ENCODE data around the gene MCM3. TPM values are rescaled to one million over a fixed set of nuclear protein-coding genes. Genes with fewer than 3 reads are reported as not detected.

Gene MCM3
- total and polyA plus RNA-seq, 4 donors, result 7.4 to 60.8 (median 12.3) TPM

GRCh38 chr6:52245425-52245824 is 39.1 kb downstream of the MCM3 start:
- WGBS, result 53% methylated on average over 1 of the region's 1 CpG
- Histone ChIP-seq H3K36me3 (ENCODE audit: control insufficient read depth in 4 of 4, insufficient read depth in 3 of 4, low read depth in 1 of 4, low read length in 3 of 4) (no peaks in the 10 kb centered on the region), H3K9me3 (ENCODE audit: control insufficient read depth in 4 of 4, low read length in 3 of 4) (no peaks in the 10 kb centered on the region), H3K27me3 (ENCODE audit: control insufficient read depth in 4 of 4, insufficient read depth in 4 of 4, low read length in 3 of 4) (no peaks in the 10 kb centered on the region), H3K4me1 (ENCODE audit: control insufficient read depth in 4 of 4, insufficient read depth in 4 of 4, low read length in 3 of 4) (no peaks in the 10 kb centered on the region), H3K9ac (ENCODE audit: low read depth in 1 of 2, low read length in 2 of 2) (no peak overlapping the region), H3K4me3 (ENCODE audit: low read depth in 1 of 3, low read length in 3 of 3) (no peak overlapping the region), H3K27ac (ENCODE audit: low read depth in 1 of 2, low read length in 2 of 2) (no peak overlapping the region)
- no peak for TF ChIP-seq SP1 (IDR thresholded peaks at IDR 0.05)
- no peak for TF ChIP-seq TAF1 (conservative IDR thresholded peaks at IDR 0.05)
- TF ChIP-seq NR2F2 (IDR thresholded peaks at IDR 0.05), result no peak
- TF ChIP-seq YY1 (IDR thresholded peaks at IDR 0.05), result no peak
- no peak for TF ChIP-seq GABPA (IDR thresholded peaks at IDR 0.05 in 1 of 2, conservative IDR thresholded peaks at IDR 0.05 in 1 of 2)
- no peak for TF ChIP-seq CTCF (IDR thresholded peaks at IDR 0.05; ENCODE audit: low read depth, low read length, missing input control)
- no peak for TF ChIP-seq HNF4G (IDR thresholded peaks at IDR 0.05)
- TF ChIP-seq ZBTB33 (IDR thresholded peaks at IDR 0.05), result no peak
- no peak for TF ChIP-seq FOXA2 (IDR thresholded peaks at IDR 0.05)
- TF ChIP-seq JUND (IDR thresholded peaks at IDR 0.05), result no peak
- TF ChIP-seq REST (IDR thresholded peaks at IDR 0.05), result no peak
- no peak for TF ChIP-seq RXRA (IDR thresholded peaks at IDR 0.05)
- no peak for TF ChIP-seq RAD21 (IDR thresholded peaks at IDR 0.05)
- TF ChIP-seq FOXA1 (IDR thresholded peaks at IDR 0.05), result no peak
- no peak for TF ChIP-seq HNF4A (conservative IDR thresholded peaks at IDR 0.05)
- no peak for TF ChIP-seq ATF3 (IDR thresholded peaks at IDR 0.05)
- DNase-seq (ENCODE audit: low spot score), result no peak

- no peaks in the 10 kb centered on the region for H3K4me1 ChIP-seq (ENCODE audit: control insufficient read depth in 4 of 4, insufficient read depth in 4 of 4, low read length in 3 of 4)
- 86% methylated on average over 5 of the region's 5 CpGs for WGBS
- H3K4me3 ChIP-seq (ENCODE audit: low read depth in 1 of 3, low read length in 3 of 3), result no peak within 1 kb of the TSS
- H3K9ac ChIP-seq (ENCODE audit: low read depth in 1 of 2, low read length in 2 of 2), result no peak within 1 kb of the TSS
- H3K27me3 ChIP-seq (ENCODE audit: control insufficient read depth in 4 of 4, insufficient read depth in 4 of 4, low read length in 3 of 4), result no peaks in the 10 kb centered on the region
- no peak for DNase-seq (ENCODE audit: low spot score)
- no peak within 1 kb of the TSS for H3K27ac ChIP-seq (ENCODE audit: low read depth in 1 of 2, low read length in 2 of 2)
- no peaks in the 10 kb centered on the region for H3K9me3 ChIP-seq (ENCODE audit: control insufficient read depth in 4 of 4, low read length in 3 of 4)
- no peaks in the 10 kb centered on the region for H3K36me3 ChIP-seq (ENCODE audit: control insufficient read depth in 4 of 4, insufficient read depth in 3 of 4, low read depth in 1 of 4, low read length in 3 of 4)
- TF ChIP-seq HNF4A (conservative IDR thresholded peaks at IDR 0.05) (no peak), SP1 (IDR thresholded peaks at IDR 0.05) (no peak), FOXA2 (IDR thresholded peaks at IDR 0.05) (no peak), ZBTB33 (IDR thresholded peaks at IDR 0.05) (no peak), YY1 (IDR thresholded peaks at IDR 0.05) (no peak), RAD21 (IDR thresholded peaks at IDR 0.05) (no peak), HNF4G (IDR thresholded peaks at IDR 0.05) (no peak), CTCF (IDR thresholded peaks at IDR 0.05; ENCODE audit: low read depth, low read length, missing input control) (no peak), EGR1 (IDR thresholded peaks at IDR 0.05; ENCODE audit: low read depth in 2 of 2) (no peak), ATF3 (IDR thresholded peaks at IDR 0.05) (no peak)
Measured at GRCh38 chr6:52244400-52244799, 40.1 kb downstream of the MCM3 start, which contains the start of gene IL17F. IL17F (minus strand) TSS chr6:52244500; CDS start chr6:52244429, 71 bp downstream.

Measured in liver (tissue), 9 donors.